ENCODE results near the gene HYDIN.

HYDIN gene

DNA sequence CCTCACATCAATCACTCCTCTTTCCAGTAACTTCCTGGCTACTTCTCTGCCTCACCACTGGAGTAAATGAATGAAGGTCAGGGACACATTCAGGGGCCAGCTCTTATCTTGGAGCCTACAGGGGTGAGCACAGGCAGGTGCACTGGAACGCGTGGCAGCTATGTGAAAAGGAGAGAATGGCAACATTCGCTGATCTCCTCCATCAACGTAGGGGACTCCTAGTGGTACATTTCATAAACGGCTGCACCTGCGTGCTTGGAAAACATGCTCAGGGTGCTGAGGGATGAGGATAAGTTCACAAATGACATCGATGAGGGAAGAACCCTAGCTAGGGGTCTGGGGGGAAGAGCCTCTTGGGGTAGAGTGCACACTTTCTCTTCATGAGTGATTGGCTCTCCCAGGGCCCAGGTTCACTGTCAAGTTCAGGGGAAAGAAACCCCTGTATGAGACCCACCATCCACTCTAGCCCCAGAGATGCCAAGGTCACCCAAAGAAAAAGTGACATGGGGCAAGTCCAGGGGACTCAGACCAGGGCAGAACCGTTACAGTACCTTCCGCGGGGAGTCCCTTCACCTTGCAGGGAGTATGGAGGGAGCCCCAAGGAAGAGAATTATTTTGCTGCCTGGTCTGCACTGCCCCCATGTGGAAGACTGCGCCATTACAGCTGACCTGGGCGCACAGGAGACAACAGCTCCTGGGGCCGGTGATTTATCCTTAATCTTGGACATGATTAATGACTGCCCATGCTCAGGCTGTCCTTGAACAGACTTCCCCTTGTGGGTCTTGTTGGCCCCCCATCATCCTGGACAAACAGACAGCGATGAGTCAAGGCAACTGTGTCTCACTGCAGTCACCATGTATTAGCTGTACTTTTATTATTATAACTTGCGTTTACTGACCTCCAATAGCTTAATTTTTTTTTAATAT lies 459.6 kb downstream of the HYDIN start:
- no peak overlapping the region for H3K27ac ChIP-seq (ENCODE audit: low read length)
- no peak overlapping the region for H3K9ac ChIP-seq (ENCODE audit: low read length in 2 of 2)
- no peak overlapping the region for H3K4me3 ChIP-seq (ENCODE audit: low read length in 2 of 2)
- peaks cover 6% of the 10 kb centered on the region for H3K4me1 ChIP-seq (ENCODE audit: control insufficient read depth, insufficient read depth, low read length)
- peaks cover 10 to 11% of the 10 kb centered on the region in 2 donors for H3K36me3 ChIP-seq (ENCODE audit: control insufficient read depth in 2 of 2, insufficient read depth in 2 of 2, low read length in 2 of 2)
- H3K9me3 ChIP-seq (ENCODE audit: control insufficient read depth in 2 of 2, low read length in 2 of 2) = no peaks in the 10 kb centered on the region
- H3K27me3 ChIP-seq (ENCODE audit: control insufficient read depth in 1 of 2, insufficient read depth in 2 of 2, low read length in 2 of 2) = no peaks in the 10 kb centered on the region

DNA sequence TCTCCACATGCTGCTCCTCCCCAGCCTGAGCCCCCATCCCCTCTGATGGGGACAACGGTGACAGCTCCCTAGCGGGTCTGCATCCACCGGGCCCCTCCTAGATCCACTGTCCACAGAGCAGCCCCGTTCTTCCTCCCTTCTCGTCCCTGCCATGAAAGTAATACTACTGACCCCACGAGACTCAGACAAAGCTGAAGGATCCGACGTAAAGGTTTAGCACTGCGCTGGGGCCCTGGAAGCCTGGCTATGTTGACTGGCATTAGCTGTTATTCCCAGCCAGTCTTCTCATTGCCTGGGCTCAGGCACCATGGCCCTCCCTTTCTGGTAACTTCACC lies 460.3 kb downstream of the HYDIN start:
- no peaks in the 10 kb centered on the region for H3K27me3 ChIP-seq (ENCODE audit: control insufficient read depth in 1 of 2, insufficient read depth in 2 of 2, low read length in 2 of 2)
- H3K27ac ChIP-seq (ENCODE audit: low read length) = no peak overlapping the region
- peaks cover 10 to 11% of the 10 kb centered on the region in 2 donors for H3K36me3 ChIP-seq (ENCODE audit: control insufficient read depth in 2 of 2, insufficient read depth in 2 of 2, low read length in 2 of 2)
- H3K9me3 ChIP-seq (ENCODE audit: control insufficient read depth in 2 of 2, low read length in 2 of 2) = no peaks in the 10 kb centered on the region
- peaks cover 6% of the 10 kb centered on the region for H3K4me1 ChIP-seq (ENCODE audit: control insufficient read depth, insufficient read depth, low read length)
- H3K9ac ChIP-seq (ENCODE audit: low read length in 2 of 2) = no peak overlapping the region
- no peak overlapping the region for H3K4me3 ChIP-seq (ENCODE audit: low read length in 2 of 2)

DNA sequence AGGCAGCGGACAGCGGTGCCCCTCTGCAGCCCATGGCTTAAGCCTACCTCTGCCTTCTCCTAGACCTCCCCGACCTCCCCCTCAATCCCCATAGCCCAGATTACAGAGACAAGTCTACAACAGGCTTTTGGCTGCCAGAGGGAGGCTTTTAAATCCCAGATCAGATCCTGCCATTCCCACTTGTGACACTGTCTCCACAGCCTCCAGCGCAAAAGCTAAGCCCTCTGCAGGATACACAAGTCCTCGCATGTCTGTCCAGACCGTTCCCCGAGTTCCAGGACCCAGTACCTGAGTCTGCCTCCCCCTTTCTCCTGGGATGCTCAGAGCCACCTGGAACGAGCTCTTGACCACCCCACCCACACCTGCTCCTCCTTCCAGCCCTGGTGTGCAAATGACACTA lies 460.8 kb downstream of the HYDIN start:
- Histone ChIP-seq H3K9ac (ENCODE audit: low read length in 2 of 2) (no peak overlapping the region), H3K36me3 (ENCODE audit: control insufficient read depth in 2 of 2, insufficient read depth in 2 of 2, low read length in 2 of 2) (peaks cover 10 to 11% of the 10 kb centered on the region in 2 donors), H3K4me3 (ENCODE audit: low read length in 2 of 2) (no peak overlapping the region), H3K27ac (ENCODE audit: low read length) (no peak overlapping the region), H3K27me3 (ENCODE audit: control insufficient read depth in 1 of 2, insufficient read depth in 2 of 2, low read length in 2 of 2) (no peaks in the 10 kb centered on the region), H3K4me1 (ENCODE audit: control insufficient read depth, insufficient read depth, low read length) (peaks cover 6% of the 10 kb centered on the region), H3K9me3 (ENCODE audit: control insufficient read depth in 2 of 2, low read length in 2 of 2) (no peaks in the 10 kb centered on the region)

DNA sequence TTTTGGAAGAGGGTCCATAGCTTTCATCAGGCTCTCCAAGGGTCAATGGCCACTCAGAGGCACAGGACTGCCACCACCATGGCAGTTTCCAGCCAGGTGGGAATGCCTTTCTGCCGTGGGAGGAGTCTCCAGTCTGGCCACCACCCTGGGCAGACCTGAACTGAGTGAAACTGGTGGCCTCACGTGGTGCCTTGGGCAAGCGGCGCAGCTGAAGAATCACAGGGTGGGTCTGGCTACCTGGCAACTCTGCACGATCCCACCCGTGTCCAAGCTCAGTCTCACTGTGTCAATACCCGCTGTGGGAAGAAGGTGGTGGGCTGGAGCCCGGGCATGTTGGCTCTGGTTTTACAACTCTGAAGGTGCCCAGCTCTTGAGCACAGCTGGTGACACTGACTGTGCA lies 461.4 kb downstream of the HYDIN start:
- H3K4me3 ChIP-seq (ENCODE audit: low read length in 2 of 2) = no peak overlapping the region

DNA sequence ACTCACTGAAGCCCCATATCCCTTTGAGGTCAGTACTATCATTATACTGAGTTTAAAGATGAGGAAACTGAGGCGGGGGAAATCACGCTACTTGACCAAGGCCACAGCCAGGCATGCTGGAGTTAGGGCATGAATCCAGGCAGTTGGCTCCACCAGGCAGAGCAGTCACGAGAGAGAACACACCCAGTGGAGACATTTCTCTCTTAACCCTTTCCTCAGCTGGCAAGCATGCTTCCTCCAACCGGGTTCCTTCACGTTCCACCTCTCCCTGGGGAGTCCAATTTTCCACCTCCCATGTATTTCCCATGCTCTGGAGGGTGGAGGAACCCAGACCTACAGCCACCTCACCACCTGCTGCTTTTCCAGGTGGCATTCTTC lies 462.3 kb downstream of the HYDIN start:
- no peak overlapping the region for H3K27ac ChIP-seq (ENCODE audit: low read length)

More for the DNA sequence above, 461.4 kb downstream of the HYDIN start:
- H3K27ac ChIP-seq (ENCODE audit: low read length) = no peak overlapping the region
- peaks cover 10 to 12% of the 10 kb centered on the region in 2 donors for H3K36me3 ChIP-seq (ENCODE audit: control insufficient read depth in 2 of 2, insufficient read depth in 2 of 2, low read length in 2 of 2)
- H3K4me1 ChIP-seq (ENCODE audit: control insufficient read depth, insufficient read depth, low read length) = peaks cover 6% of the 10 kb centered on the region
- no peak overlapping the region for H3K9ac ChIP-seq (ENCODE audit: low read length in 2 of 2)
- no peaks in the 10 kb centered on the region for H3K9me3 ChIP-seq (ENCODE audit: control insufficient read depth in 2 of 2, low read length in 2 of 2)
- no peaks in the 10 kb centered on the region for H3K27me3 ChIP-seq (ENCODE audit: control insufficient read depth in 1 of 2, insufficient read depth in 2 of 2, low read length in 2 of 2)

DNA sequence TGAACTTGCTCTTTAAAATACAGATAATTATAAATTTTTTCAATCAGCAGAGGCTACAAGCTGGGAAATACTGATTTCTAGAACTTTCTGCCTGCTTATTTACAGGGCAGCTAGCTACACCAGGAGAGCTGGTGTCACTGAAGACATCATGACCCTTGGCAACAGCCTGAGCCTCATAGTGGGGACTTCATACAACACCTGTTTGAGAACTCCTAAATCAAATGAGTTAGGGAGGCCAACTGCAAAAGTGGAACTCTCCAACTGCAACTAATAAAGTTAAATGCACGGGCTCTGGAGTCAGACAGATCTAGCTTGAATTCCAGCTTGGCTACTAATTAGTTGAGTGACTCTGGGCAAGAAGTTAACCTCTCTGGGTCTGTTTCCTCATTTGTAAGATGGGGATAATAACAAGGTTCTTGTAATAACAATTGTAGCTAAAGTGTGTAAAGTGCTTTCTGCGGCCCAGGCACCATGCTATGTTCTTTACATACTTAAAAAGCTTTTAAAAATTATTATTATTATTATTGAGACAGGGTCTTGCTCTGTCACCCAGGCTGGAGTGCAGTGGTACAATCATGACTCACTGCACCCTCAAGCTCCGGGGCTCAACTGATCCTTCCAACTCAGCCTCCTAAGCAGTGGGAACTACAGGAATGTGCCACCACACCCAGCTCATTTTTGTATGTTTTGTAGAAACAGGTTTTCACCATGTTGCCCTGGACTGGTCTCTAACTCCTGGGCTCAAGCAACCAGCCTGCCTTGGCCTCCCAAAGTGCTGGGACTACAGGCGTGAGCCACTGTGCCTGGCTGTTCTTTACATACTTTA lies 462.9 kb downstream of the HYDIN start:
- Histone ChIP-seq H3K4me3 (ENCODE audit: low read length in 2 of 2) (no peak overlapping the region), H3K36me3 (ENCODE audit: control insufficient read depth in 2 of 2, insufficient read depth in 2 of 2, low read length in 2 of 2) (peaks cover 10 to 17% of the 10 kb centered on the region in 2 donors), H3K27ac (ENCODE audit: low read length) (no peak overlapping the region), H3K9me3 (ENCODE audit: control insufficient read depth in 2 of 2, low read length in 2 of 2) (no peaks in the 10 kb centered on the region), H3K27me3 (ENCODE audit: control insufficient read depth in 1 of 2, insufficient read depth in 2 of 2, low read length in 2 of 2) (no peaks in the 10 kb centered on the region), H3K9ac (ENCODE audit: low read length in 2 of 2) (no peak overlapping the region), H3K4me1 (ENCODE audit: control insufficient read depth, insufficient read depth, low read length) (peaks cover 6% of the 10 kb centered on the region)

More for the DNA sequence above, 462.3 kb downstream of the HYDIN start:
- Histone ChIP-seq H3K36me3 (ENCODE audit: control insufficient read depth in 2 of 2, insufficient read depth in 2 of 2, low read length in 2 of 2) (peaks cover 10 to 16% of the 10 kb centered on the region in 2 donors), H3K4me1 (ENCODE audit: control insufficient read depth, insufficient read depth, low read length) (peaks cover 6% of the 10 kb centered on the region), H3K27me3 (ENCODE audit: control insufficient read depth in 1 of 2, insufficient read depth in 2 of 2, low read length in 2 of 2) (no peaks in the 10 kb centered on the region), H3K9ac (ENCODE audit: low read length in 2 of 2) (no peak overlapping the region), H3K9me3 (ENCODE audit: control insufficient read depth in 2 of 2, low read length in 2 of 2) (no peaks in the 10 kb centered on the region), H3K4me3 (ENCODE audit: low read length in 2 of 2) (no peak overlapping the region)

DNA sequence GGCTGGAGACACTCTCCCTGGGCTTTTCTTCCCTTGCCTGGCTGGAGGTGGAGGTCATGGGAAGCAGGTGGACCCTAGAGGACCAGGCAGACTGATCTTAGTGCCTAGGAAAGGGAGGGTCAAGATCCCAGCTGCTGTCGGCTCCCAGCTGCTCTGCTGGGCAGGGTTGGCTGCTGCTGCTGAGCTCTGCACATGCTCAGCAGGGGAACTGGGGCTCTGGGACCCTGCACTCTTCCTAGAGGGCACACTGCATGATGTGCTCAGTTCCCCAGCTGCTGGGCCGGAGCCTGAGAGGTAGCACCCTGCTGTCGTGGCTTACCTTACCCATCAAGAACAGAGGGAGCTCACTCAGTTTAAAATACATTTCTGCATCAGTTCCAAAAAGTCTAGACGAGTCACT lies 463.9 kb downstream of the HYDIN start:
- Histone ChIP-seq H3K27ac (ENCODE audit: low read length) (no peak overlapping the region), H3K4me1 (ENCODE audit: control insufficient read depth, insufficient read depth, low read length) (peaks cover 6% of the 10 kb centered on the region), H3K4me3 (ENCODE audit: low read length in 2 of 2) (no peak overlapping the region), H3K36me3 (ENCODE audit: control insufficient read depth in 2 of 2, insufficient read depth in 2 of 2, low read length in 2 of 2) (peaks cover 12 to 19% of the 10 kb centered on the region in 2 donors), H3K9ac (ENCODE audit: low read length in 2 of 2) (no peak overlapping the region), H3K9me3 (ENCODE audit: control insufficient read depth in 2 of 2, low read length in 2 of 2) (no peaks in the 10 kb centered on the region), H3K27me3 (ENCODE audit: control insufficient read depth in 1 of 2, insufficient read depth in 2 of 2, low read length in 2 of 2) (no peaks in the 10 kb centered on the region)

DNA sequence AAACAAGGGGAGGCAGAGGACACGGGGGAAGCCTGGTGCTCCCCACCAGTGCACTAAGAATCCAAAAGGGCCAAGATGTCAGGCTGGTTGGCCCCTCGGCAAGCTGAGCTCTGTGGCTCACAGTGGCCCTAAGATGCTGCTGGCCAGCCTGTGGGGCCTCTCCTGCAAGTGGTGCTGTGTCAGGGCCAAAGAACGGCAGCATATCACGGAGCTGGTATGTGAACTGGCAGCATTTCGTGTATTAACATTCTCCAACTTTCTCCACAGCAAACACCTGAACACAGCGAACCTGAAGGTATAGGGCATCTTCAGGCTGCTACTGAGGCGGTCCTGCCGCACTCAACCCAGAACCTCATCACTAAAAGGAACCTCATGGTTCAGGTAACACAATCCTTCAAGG lies 464.3 kb downstream of the HYDIN start:
- H3K4me3 ChIP-seq (ENCODE audit: low read length in 2 of 2) = no peak overlapping the region
- H3K27ac ChIP-seq (ENCODE audit: low read length) = no peak overlapping the region
- H3K9ac ChIP-seq (ENCODE audit: low read length in 2 of 2) = no peak overlapping the region
- H3K36me3 ChIP-seq (ENCODE audit: control insufficient read depth in 2 of 2, insufficient read depth in 2 of 2, low read length in 2 of 2) = peaks cover 12 to 20% of the 10 kb centered on the region in 2 donors
- no peaks in the 10 kb centered on the region for H3K9me3 ChIP-seq (ENCODE audit: control insufficient read depth in 2 of 2, low read length in 2 of 2)
- no peaks in the 10 kb centered on the region for H3K27me3 ChIP-seq (ENCODE audit: control insufficient read depth in 1 of 2, insufficient read depth in 2 of 2, low read length in 2 of 2)
- H3K4me1 ChIP-seq (ENCODE audit: control insufficient read depth, insufficient read depth, low read length) = peaks cover 6% of the 10 kb centered on the region

DNA sequence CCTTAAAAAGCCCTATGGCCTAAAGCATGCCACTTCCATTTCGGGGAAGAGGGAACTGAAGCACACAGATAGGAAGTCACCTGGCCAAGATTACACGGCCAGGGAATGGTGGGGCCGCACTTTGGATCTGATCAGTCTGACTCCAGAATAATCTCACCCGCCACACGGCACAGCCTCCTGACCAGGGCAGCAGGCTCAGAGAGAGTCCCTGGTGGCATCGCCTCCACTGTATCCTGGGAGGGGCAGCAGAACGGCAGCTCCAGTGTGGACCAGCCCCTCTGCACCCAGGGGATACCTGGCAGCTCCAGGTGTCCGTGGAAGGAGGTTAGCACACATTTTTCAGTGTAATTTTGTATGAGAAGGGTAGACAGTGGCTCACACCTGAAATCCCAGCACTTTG lies 465.0 kb downstream of the HYDIN start:
- no peaks in the 10 kb centered on the region for H3K9me3 ChIP-seq (ENCODE audit: control insufficient read depth in 2 of 2, low read length in 2 of 2)
- H3K4me3 ChIP-seq (ENCODE audit: low read length in 2 of 2) = no peak overlapping the region
- H3K27ac ChIP-seq (ENCODE audit: low read length) = no peak overlapping the region
- no peak overlapping the region for H3K9ac ChIP-seq (ENCODE audit: low read length in 2 of 2)
- H3K4me1 ChIP-seq (ENCODE audit: control insufficient read depth, insufficient read depth, low read length) = peaks cover 1% of the 10 kb centered on the region
- H3K36me3 ChIP-seq (ENCODE audit: control insufficient read depth in 2 of 2, insufficient read depth in 2 of 2, low read length in 2 of 2) = peaks cover 12 to 21% of the 10 kb centered on the region in 2 donors
- H3K27me3 ChIP-seq (ENCODE audit: control insufficient read depth in 1 of 2, insufficient read depth in 2 of 2, low read length in 2 of 2) = no peaks in the 10 kb centered on the region

DNA sequence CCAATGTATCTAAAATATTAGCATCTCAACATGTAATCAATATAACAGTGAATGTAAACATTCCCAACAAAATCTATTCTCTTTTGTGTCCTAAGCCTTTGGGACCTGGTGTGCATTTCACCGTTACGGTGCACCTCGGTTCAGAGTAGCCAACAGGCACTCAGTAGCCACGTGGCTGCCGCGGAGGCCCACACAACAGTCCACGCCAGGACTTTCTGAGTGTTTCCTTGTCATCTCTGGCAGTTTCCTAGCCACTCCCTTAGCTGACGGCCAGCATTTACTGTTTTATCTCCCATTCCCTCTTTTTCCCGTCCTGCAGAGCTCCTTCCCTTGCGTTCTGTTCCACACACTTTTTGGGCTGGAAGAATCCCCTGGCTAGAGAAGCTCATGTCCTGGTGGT lies 465.9 kb downstream of the HYDIN start:
- Histone ChIP-seq H3K9me3 (ENCODE audit: control insufficient read depth in 2 of 2, low read length in 2 of 2) (no peaks in the 10 kb centered on the region), H3K9ac (ENCODE audit: low read length in 2 of 2) (no peak overlapping the region), H3K4me3 (ENCODE audit: low read length in 2 of 2) (no peak overlapping the region), H3K27ac (ENCODE audit: low read length) (no peak overlapping the region), H3K4me1 (ENCODE audit: control insufficient read depth, insufficient read depth, low read length) (no peaks in the 10 kb centered on the region), H3K27me3 (ENCODE audit: control insufficient read depth in 1 of 2, insufficient read depth in 2 of 2, low read length in 2 of 2) (no peaks in the 10 kb centered on the region), H3K36me3 (ENCODE audit: control insufficient read depth in 2 of 2, insufficient read depth in 2 of 2, low read length in 2 of 2) (peaks cover 12 to 25% of the 10 kb centered on the region in 2 donors)

Measured in stomach smooth muscle (tissue), 2 donors.